IMR-90 (cell line): ENCODE data around the gene NCSTN. TPM values are rescaled to one million over a fixed set of nuclear protein-coding genes. Genes with fewer than 3 reads are reported as not detected.

Experiments
- ATAC-seq: fragments of 200-7000 bp; cut with Tn5 transposase; 2 replicates; pipeline ENCODE4 v1.9.1; 2020; ENCODE audit warnings: low read depth, mild to moderate bottlenecking, moderate library complexity
- BruUV-seq: library from RNA; stranded (reverse); fragments of 400-500 nt; replicated peaks from 2 replicates; lab custom pipeline; 2021; lab: Mats Ljungman, UMichigan
- CTCF ChIA-PET: fragments of 300-600 bp; formaldehyde crosslinking; extraction: SDS; loops from one replicate; lab custom pipeline; 2021; ENCODE audit warnings: antibody characterized with exemption; lab: Yijun Ruan, JAX
- POLR2A ChIA-PET: fragments of 300-600 bp; sonication (Branson Sonifier 250); formaldehyde crosslinking; loops from one replicate; lab custom pipeline; 2022; ENCODE audit warnings: antibody characterized with exemption; ENCODE audit not compliant: unreplicated experiment; lab: Charles Lee
- DNase-seq: peaks from one replicate; pipeline ENCODE4 v3.0.0; 2013
- H2AFZ ChIP-seq: replicated peaks from 2 replicates; pipeline ENCODE3; 2013; ENCODE audit warnings: low read length, mild to moderate bottlenecking; ENCODE audit not compliant: poor library complexity
- H2AK5ac ChIP-seq: 2 replicates; pipeline ENCODE4 v1.6.1; 2013; ENCODE audit warnings: low read depth, low read length, inconsistent platforms
- H2AK9ac ChIP-seq: replicated peaks from 2 replicates; pipeline ENCODE3; 2013; ENCODE audit warnings: mild to moderate bottlenecking, low read depth, low read length, moderate library complexity; ENCODE audit not compliant: poor library complexity
- H2BK120ac ChIP-seq: 2 replicates; pipeline ENCODE4 v1.6.1; 2013; ENCODE audit warnings: low read depth, low read length, inconsistent platforms
- H2BK15ac ChIP-seq: 3 replicates; pipeline ENCODE4 v1.6.1; 2013; ENCODE audit warnings: low read depth, low read length, inconsistent platforms
- H2BK20ac ChIP-seq: 2 replicates; pipeline ENCODE4 v1.6.1; 2013; ENCODE audit warnings: low read depth, mild to moderate bottlenecking, inconsistent platforms, low read length, moderate library complexity
- H2BK5ac ChIP-seq: 2 replicates; pipeline ENCODE4 v1.6.1; 2013; ENCODE audit warnings: mild to moderate bottlenecking, low read depth, low read length, inconsistent platforms; ENCODE audit not compliant: poor library complexity, severe bottlenecking
- H3K14ac ChIP-seq: replicated peaks from 2 replicates; pipeline ENCODE4 v1.6.1; 2013; ENCODE audit warnings: low read depth, low read length, inconsistent platforms
- H3K18ac ChIP-seq: 2 replicates; pipeline ENCODE4 v1.6.1; 2013; ENCODE audit warnings: low read depth, low read length, control low read depth
- H3K23ac ChIP-seq: 2 replicates; pipeline ENCODE4 v1.6.1; 2013; ENCODE audit warnings: low read depth, low read length, inconsistent platforms
- H3K27ac ChIP-seq: 2 replicates; pipeline ENCODE4 v1.5.1; 2013; ENCODE audit warnings: mild to moderate bottlenecking, control low read depth, low read length; ENCODE audit not compliant: insufficient read depth
- H3K27me3 ChIP-seq: 2 replicates; pipeline ENCODE4 v1.6.1; 2013; ENCODE audit warnings: low read length; ENCODE audit not compliant: control insufficient read depth, insufficient read depth
- H3K36me3 ChIP-seq: 2 replicates; pipeline ENCODE4 v1.6.1; 2013; ENCODE audit warnings: low read length, mixed read lengths; ENCODE audit not compliant: control insufficient read depth, insufficient read depth
- H3K4ac ChIP-seq: 2 replicates; pipeline ENCODE4 v1.6.1; 2013; ENCODE audit warnings: low read depth, low read length, inconsistent platforms
- H3K4me1 ChIP-seq: 2 replicates; pipeline ENCODE4 v1.6.1; 2013; ENCODE audit warnings: low read length, mixed read lengths; ENCODE audit not compliant: control insufficient read depth, insufficient read depth
- H3K4me2 ChIP-seq: 2 replicates; pipeline ENCODE4 v1.6.1; 2013; ENCODE audit warnings: low read depth, mild to moderate bottlenecking, control low read depth, low read length, moderate library complexity
- H3K4me3 ChIP-seq: 2 replicates; pipeline ENCODE4 v1.5.1; 2013; ENCODE audit warnings: low read depth, mild to moderate bottlenecking, control low read depth, low read length, moderate library complexity; ENCODE audit not compliant: insufficient read depth
- H3K56ac ChIP-seq: 2 replicates; pipeline ENCODE4 v1.6.1; 2013; ENCODE audit warnings: low read length, inconsistent platforms; ENCODE audit not compliant: insufficient read depth; ENCODE audit errors: extremely low read depth
- H3K79me1 ChIP-seq, 2 experiments: 2 replicates each; pipeline ENCODE4 v1.6.1; 2013; ENCODE audit warnings: low read length in 2 of 2, inconsistent platforms in 1 of 2, low read depth in 1 of 2
- H3K9ac ChIP-seq: 2 replicates; pipeline ENCODE4 v1.6.1; 2013; ENCODE audit warnings: low read depth, low read length, control low read depth
- H3K9me1 ChIP-seq: 2 replicates; pipeline ENCODE4 v1.6.1; 2013; ENCODE audit warnings: low read length, inconsistent platforms; ENCODE audit not compliant: insufficient read depth
- H3K9me3 ChIP-seq: 2 replicates; pipeline ENCODE4 v1.6.1; 2013; ENCODE audit warnings: low read length; ENCODE audit not compliant: control insufficient read depth, insufficient read depth
- H4K20me1 ChIP-seq: 2 replicates; pipeline ENCODE4 v1.6.1; 2013; ENCODE audit warnings: low read length, inconsistent platforms; ENCODE audit not compliant: insufficient read depth
- H4K5ac ChIP-seq: 2 replicates; pipeline ENCODE4 v1.6.1; 2013; ENCODE audit warnings: mild to moderate bottlenecking, low read depth, low read length, control low read depth
- H4K8ac ChIP-seq, 2 experiments: 2 replicates each; pipeline ENCODE4 v1.6.1; 2013; ENCODE audit warnings: low read depth in 2 of 2, low read length in 2 of 2, control low read depth in 1 of 2, inconsistent platforms in 1 of 2
- H4K91ac ChIP-seq: 2 replicates; pipeline ENCODE4 v1.6.1; 2013; ENCODE audit warnings: low read depth, low read length, inconsistent platforms; ENCODE audit not compliant: insufficient read depth
- BHLHE40 ChIP-seq: fragments of 150-350 bp; IDR thresholded peaks from 2 replicates; pipeline ENCODE4 v1.6.1; 2016; ENCODE audit warnings: mild to moderate bottlenecking, low read depth, low read length
- CEBPB ChIP-seq: IDR thresholded peaks from 2 replicates; pipeline ENCODE4 v1.6.1; 2012; ENCODE audit warnings: low read depth, low read length, improper control_type of control experiment
- CHD1 ChIP-seq: IDR thresholded peaks from 2 replicates; pipeline ENCODE4 v1.6.1; 2012; ENCODE audit warnings: low read depth, low read length, improper control_type of control experiment
- CTCF ChIP-seq: conservative IDR thresholded peaks from 2 replicates; pipeline ENCODE4 v1.5.1; 2012; ENCODE audit warnings: mild to moderate bottlenecking, low read depth, low read length, improper control_type of control experiment
- ELK1 ChIP-seq: fragments of 150-350 bp; IDR thresholded peaks from 2 replicates; pipeline ENCODE4 v1.6.1; 2016; ENCODE audit warnings: low read depth, mild to moderate bottlenecking, low read length, moderate library complexity, borderline replicate concordance
- FOS ChIP-seq: fragments of 150-350 bp; IDR thresholded peaks from 2 replicates; pipeline ENCODE4 v1.6.1; 2016; ENCODE audit warnings: low read depth, low read length
- MAZ ChIP-seq: IDR thresholded peaks from 2 replicates; pipeline ENCODE4 v1.6.1; 2012; ENCODE audit warnings: low read depth, mild to moderate bottlenecking, low read length, improper control_type of control experiment, moderate library complexity, borderline replicate concordance
- NFE2L2 ChIP-seq: fragments of 150-350 bp; IDR thresholded peaks from 2 replicates; pipeline ENCODE4 v1.6.1; 2016; ENCODE audit warnings: low read depth, mild to moderate bottlenecking, low read length
- POLR2A ChIP-seq: IDR thresholded peaks from 2 replicates; pipeline ENCODE4 v1.6.1; 2012; ENCODE audit warnings: mild to moderate bottlenecking, low read depth, low read length
- RAD21 ChIP-seq: IDR thresholded peaks from 2 replicates; pipeline ENCODE4 v1.6.1; 2012; ENCODE audit warnings: low read length, improper control_type of control experiment
- RCOR1 ChIP-seq: IDR thresholded peaks from 2 replicates; pipeline ENCODE4 v1.6.1; 2012; ENCODE audit warnings: mild to moderate bottlenecking, low read length, improper control_type of control experiment; ENCODE audit not compliant: insufficient replicate concordance
- SMC3 ChIP-seq: fragments of 150-350 bp; IDR thresholded peaks from 2 replicates; pipeline ENCODE4 v1.6.1; 2016; ENCODE audit warnings: low read depth, mild to moderate bottlenecking, antibody characterized with exemption, low read length, moderate library complexity
- USF2 ChIP-seq: fragments of 150-350 bp; IDR thresholded peaks from 2 replicates; pipeline ENCODE4 v1.6.1; 2017; ENCODE audit warnings: mild to moderate bottlenecking, antibody characterized with exemption, low read length, low read depth
- WGBS, 2 experiments: methylation state at CpG; one replicate each; pipeline versions ENCODE4 v1.1.5 to v1.1.7; 2013; ENCODE audit warnings: missing lambda C conversion rate in 2 of 2; ENCODE audit not compliant: insufficient read length in 1 of 2; ENCODE audit errors: extremely low coverage in 2 of 2; 5-methylcytosine and 5-hydroxymethylcytosine counted together
- dilution Hi-C: fragments of 300-500 bp; cut with HindIII; formaldehyde crosslinking; loops from one replicate; pipeline ENCODE4 v1.14.3; 2018; ENCODE audit warnings: low sequenced_read_pairs; ENCODE audit not compliant: unreplicated experiment
- in situ Hi-C: fragments of 300-500 bp; cut with MboI; formaldehyde crosslinking; loops from 3 replicates; pipeline ENCODE4 v1.14.3; 2019; ENCODE audit warnings: low sequenced_read_pairs, inconsistent platforms, mixed read lengths
- intact Hi-C: fragments of 100-400 bp; cut with micrococcal nuclease; formaldehyde crosslinking; loops from 2 replicates; pipeline ENCODE4 v1.10.0; 2022
- polyA plus RNA-seq, 3 experiments: library from polyadenylated mRNA; depleted of rRNA; stranded (reverse); fragments of >200 nt; gene quantifications; 2 replicates each; pipeline ENCODE4 v1.2.3, GENCODE V29; 2012; ENCODE audit warnings: low replicate concordance in 1 of 3
- total RNA-seq: library from RNA; depleted of rRNA; stranded (reverse); fragments of >200 nt; gene quantifications from 2 replicates; pipeline ENCODE4 v1.2.3, GENCODE V29; 2012

The NCSTN gene
- total and polyA plus RNA-seq, 2 of the 4 experiments (the other 2 are of a cell fraction): 60.2 to 182 TPM

- Histone ChIP-seq H3K4me3 (no peak overlapping the region), H3K79me1 (no peaks in the 10 kb centered on the region), H3K36me3 (no peaks in the 10 kb centered on the region), H2BK120ac (no peak overlapping the region), H4K20me1 (no peaks in the 10 kb centered on the region), H3K27me3 (peaks cover 6% of the 10 kb centered on the region; the same call in 1 of the 2 replicates), H2BK15ac (no peak overlapping the region), H2BK20ac (no peak overlapping the region), H4K91ac (no peak overlapping the region), H2AK5ac (no peak overlapping the region), H3K23ac (no peak overlapping the region; the same call in 1 of the 2 replicates), H2AFZ (no peak overlapping the region), H2AK9ac (no peak overlapping the region), H3K4me2 (no peak overlapping the region), H3K4ac (no peak overlapping the region), H4K5ac (no peak overlapping the region), H3K27ac (no peak overlapping the region), H3K9me3 (no peaks in the 10 kb centered on the region), H3K4me1 (no peaks in the 10 kb centered on the region), H4K8ac (no peak overlapping the region), H3K9me1 (no peaks in the 10 kb centered on the region), H3K56ac (no peak overlapping the region), H3K18ac (no peak overlapping the region), H2BK5ac (no peak overlapping the region), H3K14ac (no peak overlapping the region), H3K9ac (no peak overlapping the region)
- ChIA-PET POLR2A (no interaction called here), CTCF (no interaction called here)
- DNase-seq (no peak), ATAC-seq (no peak)
- dilution Hi-C loops: no loop called here
- intact Hi-C loops: loop anchor here (10.0 kb wide), 1 partner anchor 427 kb away; the partner anchor contains the start of gene IGSF9
- in situ Hi-C loops: loop anchor here (10.0 kb wide), 1 partner anchor 437 kb away; no protein-coding TSS in a partner anchor
- 44% methylated on average over 2 of the region's 4 CpGs; no CpG with 5 or more reads in 1 of the 2 experiments for WGBS, 2 experiments
- TF ChIP-seq USF2: no peak
- TF ChIP-seq CTCF: no peak
- no peak for TF ChIP-seq CEBPB
- no peak for TF ChIP-seq ELK1
- TF ChIP-seq CHD1: no peak
- no peak for TF ChIP-seq POLR2A
- TF ChIP-seq RCOR1: no peak
- TF ChIP-seq RAD21: no peak
- TF ChIP-seq NFE2L2: no peak
- TF ChIP-seq FOS: no peak
- TF ChIP-seq MAZ: no peak
- TF ChIP-seq BHLHE40: no peak
- no peak for TF ChIP-seq SMC3
- no TSS peak for BruUV-seq
Measured at GRCh38 chr1:160371756-160372155, 28.6 kb downstream of the NCSTN start.
